Measurements from ENCODE around the gene PUS7. TPM values are rescaled to one million over a fixed set of nuclear protein-coding genes. Genes with fewer than 3 reads are reported as not detected.

The PUS7 gene
- 10 to 100 TPM; 15.1 to 19.6 (median 17.3) TPM for total RNA-seq (2021; fragmentation: NEBNext Ultra II Directional; extraction: Animal tissue kit (Norgen Biotek cat#: 25700))
- long read RNA-seq, transcript PUS7-202 (16 exons, 2,356 nt) = major isoform, 7 of 18 reads
- long read RNA-seq, partial matches to known transcripts = 6 of 18 reads
- long read RNA-seq, other reads (novel, unspliced or antisense) = 4 of 18 reads

- H3K27ac Mint-ChIP-seq = peak within 1 kb of the TSS; percentile 99
- H3K9me3 Mint-ChIP-seq = no peaks in the 10 kb centered on the region
- H3K4me3 Mint-ChIP-seq = peak within 1 kb of the TSS; percentile 98
- H3K4me1 Mint-ChIP-seq (ENCODE audit: low read depth) = peaks cover 13% of the 10 kb centered on the region
- TF ChIP-seq CTCF (IDR thresholded peaks at IDR 0.05) = peak; percentile 12; the same call in 1 of the 2 replicates
- peaks cover 2% of the 10 kb centered on the region; the same call in 1 of the 2 replicates for H3K27me3 Mint-ChIP-seq (ENCODE audit: insufficient read depth)
- peaks cover 7% of the 10 kb centered on the region for H3K36me3 Mint-ChIP-seq (ENCODE audit: low read depth)
- peak; percentile 82 for DNase-seq
These were observed at the start of gene PUS7 for GRCh38 chr7:105521717-105522463. Gene PUS7 (minus strand): TSS chr7:105522271. CDS start chr7:105508512, 13,759 bp downstream.

- H3K4me1 Mint-ChIP-seq (ENCODE audit: low read depth) = no peaks in the 10 kb centered on the region
- no peak overlapping the region for H3K4me3 Mint-ChIP-seq
- no peak overlapping the region for H3K27ac Mint-ChIP-seq
- no peaks in the 10 kb centered on the region for H3K27me3 Mint-ChIP-seq (ENCODE audit: insufficient read depth)
- no peaks in the 10 kb centered on the region for H3K9me3 Mint-ChIP-seq
- peaks cover 13% of the 10 kb centered on the region for H3K36me3 Mint-ChIP-seq (ENCODE audit: low read depth)
- no peak for DNase-seq
- no peak for TF ChIP-seq CTCF (IDR thresholded peaks at IDR 0.05)
These were observed 45.8 kb upstream of the PUS7 start for GRCh38 chr7:105567821-105568220.

- Mint-ChIP-seq H3K36me3 (ENCODE audit: low read depth) (peaks cover 21% of the 10 kb centered on the region), H3K27ac (no peak overlapping the region), H3K9me3 (no peaks in the 10 kb centered on the region), H3K27me3 (ENCODE audit: insufficient read depth) (no peaks in the 10 kb centered on the region), H3K4me1 (ENCODE audit: low read depth) (no peaks in the 10 kb centered on the region), H3K4me3 (no peak overlapping the region)
- TF ChIP-seq CTCF (IDR thresholded peaks at IDR 0.05) = no peak
- DNase-seq = no peak
These were observed 45.0 kb upstream of the PUS7 start for GRCh38 chr7:105567024-105567423.

- H3K4me3 Mint-ChIP-seq = no peak overlapping the region
- H3K36me3 Mint-ChIP-seq (ENCODE audit: low read depth) = peaks cover 22% of the 10 kb centered on the region
- DNase-seq = no peak
- H3K4me1 Mint-ChIP-seq (ENCODE audit: low read depth) = no peaks in the 10 kb centered on the region
- no peaks in the 10 kb centered on the region for H3K27me3 Mint-ChIP-seq (ENCODE audit: insufficient read depth)
- no peak overlapping the region for H3K27ac Mint-ChIP-seq
- TF ChIP-seq CTCF (IDR thresholded peaks at IDR 0.05) = no peak
- H3K9me3 Mint-ChIP-seq = no peaks in the 10 kb centered on the region
These were observed 43.1 kb upstream of the PUS7 start for GRCh38 chr7:105565190-105565589.

GRCh38 chr7:105559926-105560325 is 37.9 kb upstream of the PUS7 start:
- H3K9me3 Mint-ChIP-seq = no peaks in the 10 kb centered on the region
- no peak for TF ChIP-seq CTCF (IDR thresholded peaks at IDR 0.05)
- no peak for DNase-seq
- no peaks in the 10 kb centered on the region for H3K27me3 Mint-ChIP-seq (ENCODE audit: insufficient read depth)
- H3K27ac Mint-ChIP-seq = no peak overlapping the region
- no peaks in the 10 kb centered on the region for H3K4me1 Mint-ChIP-seq (ENCODE audit: low read depth)
- no peak overlapping the region for H3K4me3 Mint-ChIP-seq
- peaks cover 18% of the 10 kb centered on the region for H3K36me3 Mint-ChIP-seq (ENCODE audit: low read depth)
